T-helper 2 cell (primary cell): ENCODE data around the gene SNRK.
A peak's percentile ranks its signal among the peaks of the same experiment; 100 is the strongest.

Experiments used
- DNase-seq, 5 experiments: peaks; one replicate each; pipeline versions ENCODE4 v3.0.0 to v3.0.0-alpha.2; 2012 to 2022

Gene SNRK

GRCh38 chr3:43273416-43273815 lies 12.9 kb upstream of the SNRK start:
- no peak for DNase-seq

- no peak for DNase-seq
Measured at GRCh38 chr3:43279082-43279481, 7.3 kb upstream of the SNRK start.

GRCh38 chr3:43279532-43279931 lies 6.8 kb upstream of the SNRK start:
- DNase-seq, result no peak

- DNase-seq, result no peak
Measured at GRCh38 chr3:43281020-43281419, 5.3 kb upstream of the SNRK start.

GRCh38 chr3:43284171-43284570 lies 2.2 kb upstream of the SNRK start:
- DNase-seq, result no peak

- no peak for DNase-seq
Measured at GRCh38 chr3:43285644-43286043, 696 bp upstream of the SNRK start.

- DNase-seq, result peak in 4 of 5 experiments; percentile 3 to 65 (median 14)
Measured at GRCh38 chr3:43286841-43287499, 630 bp downstream of the SNRK start.

GRCh38 chr3:43287500-43287873 lies 1.1 kb downstream of the SNRK start:
- DNase-seq, result no peak

GRCh38 chr3:43288366-43288765 lies 2.0 kb downstream of the SNRK start:
- peak in 1 of 5 experiments; percentile 66 for DNase-seq

GRCh38 chr3:43288850-43289249 lies 2.5 kb downstream of the SNRK start:
- no peak for DNase-seq

GRCh38 chr3:43289401-43289800 lies 3.1 kb downstream of the SNRK start:
- no peak for DNase-seq

GRCh38 chr3:43289841-43290470 lies 3.6 kb downstream of the SNRK start:
- DNase-seq, result no peak

- DNase-seq, result peak in 1 of 5 experiments; percentile 25
Measured at GRCh38 chr3:43290956-43291355, 4.6 kb downstream of the SNRK start.

- no peak for DNase-seq
Measured at GRCh38 chr3:43291546-43291945, 5.2 kb downstream of the SNRK start.

GRCh38 chr3:43294975-43295374 lies 8.6 kb downstream of the SNRK start:
- no peak for DNase-seq

GRCh38 chr3:43296565-43296964 lies 10.2 kb downstream of the SNRK start:
- DNase-seq, result peak in 4 of 5 experiments; percentile 21 to 91 (median 60)

- no peak for DNase-seq
Measured at GRCh38 chr3:43298292-43298691, 12.0 kb downstream of the SNRK start.

- DNase-seq, result no peak
Measured at GRCh38 chr3:43298761-43299160, 12.4 kb downstream of the SNRK start.

GRCh38 chr3:43302116-43302880 lies 16.0 kb downstream of the SNRK start:
- peak in 1 of 5 experiments; percentile 44 for DNase-seq

- DNase-seq, result no peak
Measured at GRCh38 chr3:43304126-43304525, 17.8 kb downstream of the SNRK start.

- no peak for DNase-seq
Measured at GRCh38 chr3:43307226-43307625, 20.9 kb downstream of the SNRK start.

- DNase-seq, result no peak
Measured at GRCh38 chr3:43307649-43308048, 21.3 kb downstream of the SNRK start.

GRCh38 chr3:43309372-43310305 lies 23.3 kb downstream of the SNRK start:
- no peak for DNase-seq
